ENCODE data around the gene PPIC. TPM values are rescaled to one million over a fixed set of nuclear protein-coding genes. Genes with fewer than 3 reads are reported as not detected.

The PPIC gene
- polyA plus RNA-seq, 3 donors = not detected

DNA sequence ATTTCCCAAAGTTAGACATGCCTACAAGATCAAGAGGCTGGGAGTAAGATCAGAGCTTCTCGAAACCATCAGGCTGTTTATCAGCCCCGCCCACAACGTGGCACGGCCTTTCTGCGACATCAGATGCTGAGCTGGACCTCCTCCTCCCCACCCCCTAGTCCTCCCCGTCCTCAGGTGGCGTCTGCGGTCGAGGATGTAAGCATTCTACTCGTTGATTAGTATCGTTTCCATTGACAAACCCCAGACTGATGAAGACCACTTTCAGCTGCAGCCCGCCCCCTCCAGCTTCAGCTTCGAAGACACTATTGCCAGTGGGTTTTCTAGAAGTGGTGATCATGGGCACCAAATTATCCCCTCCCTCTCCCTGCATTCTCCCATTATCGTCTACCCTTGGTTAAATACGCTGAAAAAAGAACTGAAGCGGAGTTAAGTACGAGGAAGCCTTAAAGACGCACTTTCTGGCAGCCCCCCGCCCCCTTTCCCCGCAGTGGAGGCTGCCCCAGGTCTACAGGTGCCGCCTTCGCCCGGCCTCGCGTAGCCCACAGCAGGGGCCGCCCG, 1.1 kb downstream of the PPIC start:
- Mint-ChIP-seq H3K4me1 (peaks cover 12% of the 10 kb centered on the region), H3K27ac (no peak overlapping the region), H3K4me3 (peak overlapping the region; percentile 75 to 91), H3K27me3 (ENCODE audit: low read depth in 3 of 3) (peaks cover 54 to 78% (median 73%) of the 10 kb centered on the region in 3 donors), H3K36me3 (no peaks in the 10 kb centered on the region), H3K9me3 (peaks cover 0 to 14% (median 2%) of the 10 kb centered on the region in 7 donors)
- Histone ChIP-seq H3K27me3 (ENCODE audit: control insufficient read depth in 2 of 2, insufficient read depth in 2 of 2, low read length in 2 of 2) (peaks cover 60 to 76% of the 10 kb centered on the region in 2 donors), H3K4me2 (replicated peaks; ENCODE audit: extremely low read depth, low read length, poor library complexity, severe bottlenecking) (peak overlapping the region; percentile 81), H3K27ac (ENCODE audit: low read depth in 1 of 2, low read length in 2 of 2) (no peak overlapping the region), H3K9ac (ENCODE audit: insufficient read depth, low read length, poor library complexity, severe bottlenecking) (no peak overlapping the region), H3K79me2 (ENCODE audit: insufficient read depth, low read length) (no peaks in the 10 kb centered on the region), H4K20me1 (ENCODE audit: insufficient read depth, low read length) (no peaks in the 10 kb centered on the region), H3K9me3 (replicated peaks in 1 of 2; ENCODE audit: control insufficient read depth in 1 of 2, insufficient read depth in 1 of 2, low read length in 2 of 2) (peaks cover 0 to 20% of the 10 kb centered on the region in 2 donors), H2AFZ (ENCODE audit: insufficient read depth, low read depth, low read length, poor library complexity, severe bottlenecking) (peak overlapping the region; percentile 71), H3K4me1 (ENCODE audit: control insufficient read depth in 1 of 2, insufficient read depth in 2 of 2, low read length in 2 of 2) (peaks cover 11 to 19% of the 10 kb centered on the region in 2 donors), H3K36me3 (replicated peaks in 1 of 2; ENCODE audit: control insufficient read depth in 1 of 2, insufficient read depth in 2 of 2, low read length in 2 of 2) (no peaks in the 10 kb centered on the region), H3K4me3 (replicated peaks in 1 of 3; ENCODE audit: low read depth in 2 of 3, low read length in 3 of 3) (peak overlapping the region in 2 of 3 experiments; percentile 28 to 74)
- WGBS (ENCODE audit: insufficient coverage) = under 1% methylated on average over 19 of the region's 27 CpGs
- DNase-seq = no peak
- intact Hi-C loops (cut with micrococcal nuclease) = no loop called here
- TF ChIP-seq, protein P1, sequence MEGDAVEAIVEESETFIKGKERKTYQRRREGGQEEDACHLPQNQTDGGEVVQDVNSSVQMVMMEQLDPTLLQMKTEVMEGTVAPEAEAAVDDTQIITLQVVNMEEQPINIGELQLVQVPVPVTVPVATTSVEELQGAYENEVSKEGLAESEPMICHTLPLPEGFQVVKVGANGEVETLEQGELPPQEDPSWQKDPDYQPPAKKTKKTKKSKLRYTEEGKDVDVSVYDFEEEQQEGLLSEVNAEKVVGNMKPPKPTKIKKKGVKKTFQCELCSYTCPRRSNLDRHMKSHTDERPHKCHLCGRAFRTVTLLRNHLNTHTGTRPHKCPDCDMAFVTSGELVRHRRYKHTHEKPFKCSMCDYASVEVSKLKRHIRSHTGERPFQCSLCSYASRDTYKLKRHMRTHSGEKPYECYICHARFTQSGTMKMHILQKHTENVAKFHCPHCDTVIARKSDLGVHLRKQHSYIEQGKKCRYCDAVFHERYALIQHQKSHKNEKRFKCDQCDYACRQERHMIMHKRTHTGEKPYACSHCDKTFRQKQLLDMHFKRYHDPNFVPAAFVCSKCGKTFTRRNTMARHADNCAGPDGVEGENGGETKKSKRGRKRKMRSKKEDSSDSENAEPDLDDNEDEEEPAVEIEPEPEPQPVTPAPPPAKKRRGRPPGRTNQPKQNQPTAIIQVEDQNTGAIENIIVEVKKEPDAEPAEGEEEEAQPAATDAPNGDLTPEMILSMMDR (IDR thresholded peaks at IDR 0.05) = no peak

DNA sequence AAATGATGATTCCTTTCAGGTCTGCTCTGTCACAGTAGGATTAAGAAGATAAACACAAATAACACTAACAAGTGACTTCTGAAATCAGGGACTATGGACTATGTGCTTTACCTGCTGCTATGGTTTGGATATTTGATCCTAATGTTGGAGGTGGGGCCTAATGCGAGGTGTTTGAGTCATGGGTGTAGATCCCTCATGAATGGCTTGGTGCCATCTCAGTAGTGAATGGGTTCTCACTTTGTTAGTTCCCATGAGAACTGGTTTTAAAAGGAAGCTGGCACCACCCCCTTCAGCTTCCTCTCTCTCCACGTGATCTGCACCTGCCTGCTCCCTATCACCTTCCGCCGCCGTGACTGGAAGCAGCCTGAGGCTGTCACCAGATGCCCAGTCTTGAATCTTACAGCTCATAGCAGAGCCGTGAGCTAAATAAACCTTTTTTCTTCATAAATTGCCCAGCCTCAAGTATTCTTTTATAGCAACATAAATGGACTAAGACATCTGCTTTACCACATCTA, 3.3 kb downstream of the PPIC start:
- Histone ChIP-seq H3K79me2 (ENCODE audit: insufficient read depth, low read length) (no peaks in the 10 kb centered on the region), H3K27me3 (ENCODE audit: control insufficient read depth in 2 of 2, insufficient read depth in 2 of 2, low read length in 2 of 2) (peaks cover 42 to 54% of the 10 kb centered on the region in 2 donors), H4K20me1 (ENCODE audit: insufficient read depth, low read length) (no peaks in the 10 kb centered on the region), H3K4me1 (ENCODE audit: control insufficient read depth in 1 of 2, insufficient read depth in 2 of 2, low read length in 2 of 2) (peaks cover 11 to 19% of the 10 kb centered on the region in 2 donors), H3K36me3 (replicated peaks in 1 of 2; ENCODE audit: control insufficient read depth in 1 of 2, insufficient read depth in 2 of 2, low read length in 2 of 2) (no peaks in the 10 kb centered on the region), H3K9ac (ENCODE audit: insufficient read depth, low read length, poor library complexity, severe bottlenecking) (no peak overlapping the region), H3K4me2 (replicated peaks; ENCODE audit: extremely low read depth, low read length, poor library complexity, severe bottlenecking) (no peak overlapping the region), H2AFZ (ENCODE audit: insufficient read depth, low read depth, low read length, poor library complexity, severe bottlenecking) (no peak overlapping the region), H3K9me3 (replicated peaks in 1 of 2; ENCODE audit: control insufficient read depth in 1 of 2, insufficient read depth in 1 of 2, low read length in 2 of 2) (peaks cover 0 to 13% of the 10 kb centered on the region in 2 donors), H3K4me3 (replicated peaks in 1 of 3; ENCODE audit: low read depth in 2 of 3, low read length in 3 of 3) (no peak overlapping the region), H3K27ac (ENCODE audit: low read depth in 1 of 2, low read length in 2 of 2) (no peak overlapping the region)
- no peak overlapping the region for H3K27ac Mint-ChIP-seq
- TF ChIP-seq, protein P1 (IDR thresholded peaks at IDR 0.05) = no peak
- no peaks in the 10 kb centered on the region for H3K36me3 Mint-ChIP-seq
- peaks cover 12% of the 10 kb centered on the region for H3K4me1 Mint-ChIP-seq
- intact Hi-C loops (cut with micrococcal nuclease) = no loop called here
- peaks cover 0 to 12% (median 2%) of the 10 kb centered on the region in 7 donors for H3K9me3 Mint-ChIP-seq
- WGBS (ENCODE audit: insufficient coverage) = 71% methylated on average over 5 of the region's 6 CpGs
- no peak for DNase-seq
- peaks cover 51 to 70% (median 58%) of the 10 kb centered on the region in 3 donors for H3K27me3 Mint-ChIP-seq (ENCODE audit: low read depth in 3 of 3)
- peak overlapping the region in 1 of 2 donors; percentile 35 for H3K4me3 Mint-ChIP-seq

All from CD14-positive monocyte (primary cell).